ENCODE data around the gene KANSL1L.

DNA sequence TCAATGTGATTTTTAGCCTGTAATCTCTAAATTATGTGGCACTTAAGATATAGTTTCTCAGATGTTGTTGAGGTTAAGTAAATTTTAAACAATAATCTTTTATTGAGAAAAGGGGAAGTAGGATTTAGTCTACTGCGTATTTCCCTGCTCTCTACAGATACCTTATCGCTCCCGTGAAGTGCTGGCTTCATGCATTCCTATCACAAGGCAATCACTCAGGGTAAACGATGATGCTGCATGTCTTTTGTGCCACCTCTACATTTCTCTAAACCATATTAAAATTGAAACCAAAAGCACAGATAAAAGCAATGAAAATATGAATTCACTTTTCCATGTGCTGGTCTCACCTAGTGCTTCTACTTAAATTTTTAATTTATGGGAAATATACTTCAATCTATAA lies 183.2 kb downstream of the KANSL1L start:
- TF ChIP-seq SP1 (IDR thresholded peaks at IDR 0.05; ENCODE audit: low read depth): no peak
- TF ChIP-seq, protein P1, sequence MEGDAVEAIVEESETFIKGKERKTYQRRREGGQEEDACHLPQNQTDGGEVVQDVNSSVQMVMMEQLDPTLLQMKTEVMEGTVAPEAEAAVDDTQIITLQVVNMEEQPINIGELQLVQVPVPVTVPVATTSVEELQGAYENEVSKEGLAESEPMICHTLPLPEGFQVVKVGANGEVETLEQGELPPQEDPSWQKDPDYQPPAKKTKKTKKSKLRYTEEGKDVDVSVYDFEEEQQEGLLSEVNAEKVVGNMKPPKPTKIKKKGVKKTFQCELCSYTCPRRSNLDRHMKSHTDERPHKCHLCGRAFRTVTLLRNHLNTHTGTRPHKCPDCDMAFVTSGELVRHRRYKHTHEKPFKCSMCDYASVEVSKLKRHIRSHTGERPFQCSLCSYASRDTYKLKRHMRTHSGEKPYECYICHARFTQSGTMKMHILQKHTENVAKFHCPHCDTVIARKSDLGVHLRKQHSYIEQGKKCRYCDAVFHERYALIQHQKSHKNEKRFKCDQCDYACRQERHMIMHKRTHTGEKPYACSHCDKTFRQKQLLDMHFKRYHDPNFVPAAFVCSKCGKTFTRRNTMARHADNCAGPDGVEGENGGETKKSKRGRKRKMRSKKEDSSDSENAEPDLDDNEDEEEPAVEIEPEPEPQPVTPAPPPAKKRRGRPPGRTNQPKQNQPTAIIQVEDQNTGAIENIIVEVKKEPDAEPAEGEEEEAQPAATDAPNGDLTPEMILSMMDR (IDR thresholded peaks at IDR 0.05 in 2 of 3, conservative IDR thresholded peaks at IDR 0.05 in 1 of 3; ENCODE audit: borderline replicate concordance in 1 of 3, insufficient read depth in 1 of 3, low read depth in 2 of 3, low read length in 2 of 3): no peak
- TF ChIP-seq RAD21 (IDR thresholded peaks at IDR 0.05; ENCODE audit: low read depth): no peak
- TF ChIP-seq, protein P2, sequence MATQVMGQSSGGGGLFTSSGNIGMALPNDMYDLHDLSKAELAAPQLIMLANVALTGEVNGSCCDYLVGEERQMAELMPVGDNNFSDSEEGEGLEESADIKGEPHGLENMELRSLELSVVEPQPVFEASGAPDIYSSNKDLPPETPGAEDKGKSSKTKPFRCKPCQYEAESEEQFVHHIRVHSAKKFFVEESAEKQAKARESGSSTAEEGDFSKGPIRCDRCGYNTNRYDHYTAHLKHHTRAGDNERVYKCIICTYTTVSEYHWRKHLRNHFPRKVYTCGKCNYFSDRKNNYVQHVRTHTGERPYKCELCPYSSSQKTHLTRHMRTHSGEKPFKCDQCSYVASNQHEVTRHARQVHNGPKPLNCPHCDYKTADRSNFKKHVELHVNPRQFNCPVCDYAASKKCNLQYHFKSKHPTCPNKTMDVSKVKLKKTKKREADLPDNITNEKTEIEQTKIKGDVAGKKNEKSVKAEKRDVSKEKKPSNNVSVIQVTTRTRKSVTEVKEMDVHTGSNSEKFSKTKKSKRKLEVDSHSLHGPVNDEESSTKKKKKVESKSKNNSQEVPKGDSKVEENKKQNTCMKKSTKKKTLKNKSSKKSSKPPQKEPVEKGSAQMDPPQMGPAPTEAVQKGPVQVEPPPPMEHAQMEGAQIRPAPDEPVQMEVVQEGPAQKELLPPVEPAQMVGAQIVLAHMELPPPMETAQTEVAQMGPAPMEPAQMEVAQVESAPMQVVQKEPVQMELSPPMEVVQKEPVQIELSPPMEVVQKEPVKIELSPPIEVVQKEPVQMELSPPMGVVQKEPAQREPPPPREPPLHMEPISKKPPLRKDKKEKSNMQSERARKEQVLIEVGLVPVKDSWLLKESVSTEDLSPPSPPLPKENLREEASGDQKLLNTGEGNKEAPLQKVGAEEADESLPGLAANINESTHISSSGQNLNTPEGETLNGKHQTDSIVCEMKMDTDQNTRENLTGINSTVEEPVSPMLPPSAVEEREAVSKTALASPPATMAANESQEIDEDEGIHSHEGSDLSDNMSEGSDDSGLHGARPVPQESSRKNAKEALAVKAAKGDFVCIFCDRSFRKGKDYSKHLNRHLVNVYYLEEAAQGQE (IDR thresholded peaks at IDR 0.05; ENCODE audit: low read depth): no peak
- no peak for TF ChIP-seq EZH2phosphoT487 (IDR thresholded peaks at IDR 0.05; ENCODE audit: borderline replicate concordance)
- no peak for TF ChIP-seq POLR2A (IDR thresholded peaks at IDR 0.05; ENCODE audit: borderline replicate concordance, extremely low read depth, insufficient read depth, insufficient read length)
- TF ChIP-seq EZH2 (IDR thresholded peaks at IDR 0.05): no peak
- no peak for TF ChIP-seq CEBPB (IDR thresholded peaks at IDR 0.05; ENCODE audit: low read depth)

Data from HCT116 (cell line).